AG09319 (cell line): ENCODE measurements around the gene TAOK1.
A peak's percentile ranks its signal among the peaks of the same experiment; 100 is the strongest.
"Not testable (repeated sequence)": the region's sequence is repeated elsewhere in the genome, so short reads cannot be mapped to it uniquely, and the experiment has no call there.

Source experiments
- DNase-seq: peaks from one replicate; pipeline ENCODE4 v3.0.0-alpha.2; 2010; ENCODE audit warnings: low read depth; ENCODE audit errors: extremely low read depth
- TF ChIP-seq, protein P1 (sequence below): IDR thresholded peaks from 2 replicates; pipeline ENCODE4 v1.5.1; 2011; ENCODE audit warnings: low read depth, mild to moderate bottlenecking, inconsistent platforms, low read length, moderate library complexity

The TAOK1 gene

GRCh38 chr17:29389982-29390850 is at the start of gene TAOK1:
Gene TAOK1 (plus strand): TSS chr17:29390363. CDS start chr17:29451549, 61,186 bp downstream.
- TF ChIP-seq, protein P1, sequence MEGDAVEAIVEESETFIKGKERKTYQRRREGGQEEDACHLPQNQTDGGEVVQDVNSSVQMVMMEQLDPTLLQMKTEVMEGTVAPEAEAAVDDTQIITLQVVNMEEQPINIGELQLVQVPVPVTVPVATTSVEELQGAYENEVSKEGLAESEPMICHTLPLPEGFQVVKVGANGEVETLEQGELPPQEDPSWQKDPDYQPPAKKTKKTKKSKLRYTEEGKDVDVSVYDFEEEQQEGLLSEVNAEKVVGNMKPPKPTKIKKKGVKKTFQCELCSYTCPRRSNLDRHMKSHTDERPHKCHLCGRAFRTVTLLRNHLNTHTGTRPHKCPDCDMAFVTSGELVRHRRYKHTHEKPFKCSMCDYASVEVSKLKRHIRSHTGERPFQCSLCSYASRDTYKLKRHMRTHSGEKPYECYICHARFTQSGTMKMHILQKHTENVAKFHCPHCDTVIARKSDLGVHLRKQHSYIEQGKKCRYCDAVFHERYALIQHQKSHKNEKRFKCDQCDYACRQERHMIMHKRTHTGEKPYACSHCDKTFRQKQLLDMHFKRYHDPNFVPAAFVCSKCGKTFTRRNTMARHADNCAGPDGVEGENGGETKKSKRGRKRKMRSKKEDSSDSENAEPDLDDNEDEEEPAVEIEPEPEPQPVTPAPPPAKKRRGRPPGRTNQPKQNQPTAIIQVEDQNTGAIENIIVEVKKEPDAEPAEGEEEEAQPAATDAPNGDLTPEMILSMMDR = no peak
- peak; percentile 96 for DNase-seq

GRCh38 chr17:29341726-29342125 is 48.4 kb upstream of the TAOK1 start:
- no peak for DNase-seq
- TF ChIP-seq, protein P1 = no peak

- TF ChIP-seq, protein P1 = no peak
- no peak for DNase-seq
Observed at GRCh38 chr17:29342158-29342765, 47.9 kb upstream of the TAOK1 start.

GRCh38 chr17:29344201-29344856 is 45.8 kb upstream of the TAOK1 start:
- TF ChIP-seq, protein P1 = no peak
- DNase-seq = no peak

GRCh38 chr17:29345066-29345465 is 45.1 kb upstream of the TAOK1 start:
- TF ChIP-seq, protein P1 = no peak
- DNase-seq = no peak

DNA sequence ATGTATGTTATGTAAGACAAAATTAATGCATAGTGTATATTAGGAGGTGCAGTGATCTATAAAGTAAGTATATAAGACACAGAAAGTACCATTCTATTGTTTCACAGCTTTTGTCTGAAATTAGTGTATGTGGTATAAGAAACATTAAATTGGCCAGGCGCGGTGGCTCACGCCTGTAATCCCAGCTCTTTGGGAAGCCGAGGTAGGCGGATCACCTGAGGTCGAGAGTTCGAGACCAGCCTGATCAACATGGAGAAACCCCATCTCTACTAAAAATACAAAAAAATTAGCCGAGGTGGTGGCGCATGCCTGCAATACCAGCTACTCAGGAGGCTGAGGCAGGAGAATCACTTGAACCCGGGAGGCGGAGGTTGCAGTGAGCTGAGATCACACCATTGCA is 44.7 kb upstream of the TAOK1 start:
- not testable (repeated sequence) for DNase-seq

DNA sequence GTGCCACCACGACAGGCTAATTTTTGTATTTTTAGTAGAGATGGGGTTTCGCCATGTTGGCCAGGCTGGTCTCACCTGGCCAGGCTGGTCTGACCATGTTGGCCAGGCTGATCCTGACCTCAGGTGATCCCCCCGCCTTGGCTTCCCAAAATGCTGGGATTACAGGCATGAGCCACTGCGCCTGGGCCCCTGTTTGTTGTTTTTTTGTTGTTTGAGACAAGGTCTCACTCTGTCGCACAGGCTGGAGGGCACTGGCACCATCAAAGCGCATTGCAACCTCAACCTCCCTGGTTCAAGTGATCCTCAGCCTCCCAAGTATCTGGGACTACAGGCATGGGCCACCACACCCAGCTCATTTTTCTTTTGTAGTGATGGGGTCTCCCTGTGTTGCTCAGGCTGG is 43.7 kb upstream of the TAOK1 start:
- DNase-seq = no peak
- TF ChIP-seq, protein P1 = no peak
